DLD1 (cell line): ENCODE data around the gene DOCK4.

ENCODE experiments used
- in situ Hi-C: cut with HindIII; loops from 2 replicates; pipeline ENCODE4 v1.10.0; 2017; ENCODE audit warnings: low sequenced_read_pairs

The DOCK4 gene

DNA sequence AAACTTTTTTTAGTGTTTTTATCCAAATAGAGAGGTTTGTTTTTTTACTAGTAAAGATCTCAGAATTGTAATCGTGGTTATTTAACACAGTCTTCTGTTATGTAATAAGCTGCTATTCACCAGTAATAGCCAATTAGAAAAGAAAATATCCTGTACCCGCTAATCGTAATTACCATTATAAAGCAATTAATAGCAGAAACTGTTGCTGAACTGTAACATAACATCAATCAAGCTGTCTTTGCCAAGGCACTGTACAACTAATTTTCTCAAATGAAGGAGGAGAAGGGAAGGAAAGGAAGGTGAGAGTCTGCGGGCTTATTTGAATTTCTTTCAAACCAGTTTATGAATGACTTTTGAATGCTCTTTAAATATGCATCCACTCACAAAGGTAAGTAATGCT, 9.6 kb upstream of the DOCK4 start:
- in situ Hi-C loops, result no loop called here

DNA sequence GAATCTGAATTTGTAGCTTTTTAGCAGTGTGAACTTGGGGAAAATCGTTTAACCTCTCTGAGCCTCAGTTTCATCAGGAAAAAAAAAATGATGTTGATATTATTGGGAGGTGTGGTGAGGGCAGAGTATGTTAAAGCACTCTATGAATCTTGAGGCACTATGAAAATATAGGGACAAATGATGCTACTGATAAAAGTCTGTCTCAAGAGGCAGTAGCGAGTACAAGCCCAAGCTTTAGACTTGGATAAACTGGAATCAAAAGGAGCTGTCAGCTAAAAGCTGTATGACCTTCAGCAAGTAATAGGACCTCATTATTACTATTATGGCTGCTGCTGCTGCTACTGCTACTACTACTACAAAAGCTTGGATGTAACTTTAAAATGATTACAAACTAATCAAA, 8.7 kb upstream of the DOCK4 start:
- in situ Hi-C loops, result no loop called here

DNA sequence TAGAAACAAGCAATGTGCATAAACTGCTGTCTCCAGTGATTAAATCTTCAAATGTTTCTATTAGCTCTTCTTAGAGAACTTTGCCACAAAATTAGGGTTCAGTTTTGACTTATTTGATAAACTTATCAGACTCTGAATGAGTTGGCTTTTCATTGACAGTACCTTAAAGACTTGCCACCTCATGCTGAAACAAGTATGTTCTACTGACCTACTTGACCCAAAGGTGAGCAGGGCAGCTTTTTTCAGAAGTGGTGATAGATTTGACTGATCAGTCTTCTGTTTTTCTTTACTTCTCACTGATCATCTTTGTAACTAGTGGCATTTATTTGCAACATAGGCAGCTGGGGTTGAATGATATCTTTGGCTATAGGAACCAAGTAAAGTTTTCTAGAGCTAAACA, 8.1 kb upstream of the DOCK4 start:
- in situ Hi-C loops, result no loop called here

DNA sequence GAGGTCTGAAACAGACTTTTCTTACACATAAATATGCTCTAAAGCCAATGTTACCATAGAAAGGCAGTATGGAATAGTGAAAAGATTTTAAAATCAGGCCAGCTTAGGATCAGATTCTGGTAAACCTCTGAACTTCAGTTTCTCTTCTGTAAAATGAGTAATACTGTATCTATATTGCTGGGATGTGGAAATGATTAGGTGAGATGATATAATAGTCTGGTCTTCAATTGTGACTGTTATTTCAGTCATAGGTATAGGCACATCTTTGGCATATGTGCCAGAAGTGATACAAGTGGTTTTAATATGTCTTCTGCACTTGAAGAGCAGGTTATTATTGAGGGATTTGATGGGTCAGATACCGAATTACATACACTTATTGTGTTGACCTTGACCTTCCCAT, 7.5 kb upstream of the DOCK4 start:
- in situ Hi-C loops, result no loop called here

DNA sequence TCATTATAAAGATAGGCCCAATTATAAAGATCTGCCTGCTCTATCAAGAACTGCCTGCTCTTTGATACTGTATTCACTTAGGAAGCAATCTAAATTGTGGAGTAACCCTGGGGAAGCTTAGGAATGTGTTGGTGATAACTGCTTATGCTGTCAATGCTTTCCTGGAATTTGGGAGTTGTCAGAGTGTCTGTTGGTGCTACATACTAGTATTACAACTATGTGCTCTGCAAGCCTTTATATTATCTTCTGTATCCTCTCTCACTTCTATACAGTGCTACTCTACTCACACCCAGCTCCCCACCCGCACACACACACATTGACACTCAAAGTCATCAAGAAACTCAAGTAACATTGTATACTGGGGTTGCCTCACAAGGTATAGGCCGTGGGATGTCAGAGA, 6.4 kb upstream of the DOCK4 start:
- in situ Hi-C loops, result no loop called here

DNA sequence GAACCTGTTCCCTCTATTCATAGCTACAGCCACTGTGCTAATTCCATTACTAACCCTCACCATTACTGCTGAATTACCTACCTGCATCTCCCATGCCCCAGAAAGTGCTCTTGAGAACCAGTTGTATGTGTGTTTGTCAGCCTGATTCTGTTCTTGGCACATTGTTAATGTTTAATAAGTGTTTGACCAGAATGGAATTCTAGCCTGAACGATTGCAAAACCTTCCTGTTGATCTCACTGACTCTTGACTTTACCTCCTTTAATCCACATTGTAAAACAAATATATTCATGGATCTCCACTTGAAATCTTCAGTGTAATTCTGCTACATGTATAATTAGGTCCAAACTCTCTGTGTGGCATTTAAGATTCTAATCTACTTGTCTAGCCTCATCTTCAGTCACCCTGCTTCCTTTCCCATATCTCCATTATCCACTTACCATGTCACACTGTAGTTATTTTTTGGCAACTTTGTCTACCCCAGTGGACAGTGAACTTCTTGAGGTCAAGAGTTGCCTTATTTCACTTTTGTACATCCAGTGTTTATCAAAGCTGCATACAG, 5.2 kb upstream of the DOCK4 start:
- in situ Hi-C loops, result no loop called here

DNA sequence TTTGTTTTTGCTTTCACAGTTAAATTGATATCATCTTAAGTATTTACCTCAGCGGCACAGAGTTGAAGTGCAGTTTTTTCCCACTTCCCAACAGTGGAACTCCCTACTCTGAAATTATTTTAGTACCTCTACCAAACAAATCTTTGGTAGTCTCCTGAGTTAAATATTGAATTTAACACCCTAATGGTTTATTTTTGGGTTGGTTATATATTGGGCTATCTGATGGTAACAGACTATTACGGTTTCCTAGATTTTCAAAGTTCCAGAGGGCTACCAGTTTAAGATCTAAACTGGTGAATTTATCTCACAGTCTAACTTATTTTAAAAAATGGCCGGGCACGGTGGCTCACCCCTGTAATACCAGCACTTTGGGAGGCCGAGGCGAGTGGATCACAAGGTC, 1.6 kb upstream of the DOCK4 start:
- in situ Hi-C loops, result no loop called here

DNA sequence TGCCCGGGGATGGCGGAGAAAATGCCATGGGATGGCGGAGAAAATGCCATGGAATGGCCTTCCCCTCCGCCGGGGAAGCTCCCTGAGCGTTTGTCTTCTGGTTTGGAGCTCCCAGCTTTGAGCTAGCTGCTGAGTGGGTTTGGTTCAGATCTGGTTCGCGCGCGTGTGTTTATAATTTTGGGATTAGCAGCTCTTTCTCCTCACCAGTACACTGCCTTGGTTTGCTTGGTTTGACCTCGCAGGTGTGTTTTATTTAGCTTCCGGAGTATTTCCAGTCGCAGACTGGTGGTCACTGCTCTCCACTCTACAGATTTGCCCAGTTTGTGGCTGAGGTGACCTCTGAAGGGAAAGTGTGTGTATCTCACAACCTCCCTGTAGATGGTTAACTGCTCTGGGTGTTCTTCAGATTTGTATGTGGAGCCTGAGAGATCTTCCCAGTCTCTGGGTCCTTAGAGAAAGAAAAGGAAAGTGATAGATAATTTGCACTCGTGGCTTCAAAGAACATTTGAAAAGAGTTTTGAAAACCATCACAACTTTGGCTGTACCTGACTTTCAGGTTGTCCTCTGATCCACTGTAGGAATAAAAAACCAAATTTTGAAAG, 893 bp upstream of the DOCK4 start:
- in situ Hi-C loops, result no loop called here

DNA sequence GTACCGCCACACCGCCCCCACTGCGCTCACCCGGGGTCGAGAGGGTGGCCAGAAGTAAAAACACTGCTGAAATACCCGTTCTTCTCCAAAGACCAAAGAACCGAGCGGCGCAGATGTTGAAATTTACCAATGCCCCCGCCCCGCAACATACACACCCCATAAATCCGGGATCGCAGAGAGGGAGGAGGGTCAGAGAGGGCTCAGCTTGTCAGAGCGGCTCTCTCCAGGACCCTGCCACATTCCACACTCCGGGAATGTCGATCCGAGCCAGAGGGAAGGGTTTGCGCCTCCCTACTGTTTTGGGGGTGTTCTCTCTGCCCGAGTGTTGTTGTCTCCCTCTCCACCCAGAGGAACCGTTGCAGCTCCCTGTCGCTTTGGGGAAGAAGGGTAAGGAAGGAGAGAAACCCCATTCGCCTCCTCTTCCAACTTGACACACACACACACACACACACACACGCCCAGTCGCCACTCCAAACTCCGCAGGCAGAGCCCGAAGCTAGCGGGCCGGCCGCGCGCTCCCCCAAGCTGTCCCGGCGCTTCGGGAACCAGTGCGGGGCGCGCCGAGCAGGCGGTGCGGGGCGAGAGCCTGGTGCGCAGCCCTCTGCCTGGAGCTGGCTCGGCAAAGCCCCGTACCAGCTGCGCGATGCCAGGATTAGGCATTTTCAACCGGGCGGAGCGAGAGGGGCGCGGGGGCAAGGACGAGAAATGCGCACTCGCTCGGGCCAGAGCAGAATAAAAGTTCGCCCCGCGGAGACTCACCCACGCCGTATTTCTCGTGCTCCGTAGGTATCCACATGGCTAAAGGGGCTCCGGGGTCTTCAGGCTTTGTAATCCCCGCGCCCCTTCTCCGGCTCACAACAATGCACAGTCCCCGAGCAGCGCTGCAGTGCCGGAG, 609 bp downstream of the DOCK4 start:
- in situ Hi-C loops, result no loop called here

DNA sequence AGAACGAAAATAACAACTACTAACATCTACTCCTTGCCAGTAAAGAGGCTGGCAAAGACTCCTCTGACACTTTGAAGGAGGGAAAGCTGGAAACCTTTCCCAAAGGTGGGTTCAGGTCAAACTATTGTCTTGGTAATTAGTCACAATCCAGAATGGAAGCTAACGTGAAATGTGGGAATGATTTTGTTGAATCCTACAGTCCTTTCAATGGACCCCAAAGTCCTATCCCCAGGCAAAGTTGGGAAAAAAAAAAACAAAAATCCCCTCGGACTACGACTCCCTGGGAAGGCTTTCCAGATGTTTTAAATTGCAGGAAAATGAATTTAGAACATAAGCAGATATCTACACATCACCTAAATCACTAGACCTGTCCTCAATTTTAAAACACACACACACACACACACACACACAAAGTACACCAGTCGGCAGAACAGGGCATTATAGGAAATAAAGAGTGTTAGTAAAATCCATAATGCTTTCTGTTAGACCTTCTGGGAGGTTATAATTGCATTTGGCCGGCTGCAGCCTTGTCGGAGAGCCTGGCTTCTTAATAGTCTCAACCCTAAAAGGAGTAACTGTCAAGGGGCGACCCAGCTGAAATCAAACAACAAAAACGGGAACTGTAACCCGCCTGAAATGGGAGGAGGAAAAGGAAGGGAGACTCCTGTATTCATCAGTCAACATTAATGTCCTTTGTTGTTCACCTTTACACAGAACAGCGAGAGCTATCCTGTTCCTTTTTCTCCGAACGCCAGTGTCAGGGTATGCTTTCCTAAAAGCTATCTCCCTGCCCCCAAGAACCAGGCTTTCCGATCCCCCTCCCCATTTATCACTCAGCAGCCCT, 1.5 kb downstream of the DOCK4 start:
- in situ Hi-C loops, result no loop called here

DNA sequence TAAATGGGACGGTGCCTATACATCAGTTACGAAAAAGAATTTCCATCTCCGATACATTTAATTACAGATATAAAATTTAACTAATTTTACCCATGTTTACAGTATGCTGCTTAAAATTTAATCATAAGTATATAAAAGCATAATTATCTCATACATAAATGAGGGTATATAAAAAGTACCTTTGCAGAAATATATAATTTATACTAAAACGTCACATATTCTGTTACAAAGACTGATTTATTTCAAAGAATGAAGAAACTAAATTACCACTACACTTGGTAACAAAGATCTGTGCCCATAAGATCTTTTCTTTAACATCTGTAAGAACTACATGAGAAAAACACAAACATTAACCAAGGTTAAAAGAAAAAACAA, 2.8 kb downstream of the DOCK4 start:
- in situ Hi-C loops, result no loop called here

DNA sequence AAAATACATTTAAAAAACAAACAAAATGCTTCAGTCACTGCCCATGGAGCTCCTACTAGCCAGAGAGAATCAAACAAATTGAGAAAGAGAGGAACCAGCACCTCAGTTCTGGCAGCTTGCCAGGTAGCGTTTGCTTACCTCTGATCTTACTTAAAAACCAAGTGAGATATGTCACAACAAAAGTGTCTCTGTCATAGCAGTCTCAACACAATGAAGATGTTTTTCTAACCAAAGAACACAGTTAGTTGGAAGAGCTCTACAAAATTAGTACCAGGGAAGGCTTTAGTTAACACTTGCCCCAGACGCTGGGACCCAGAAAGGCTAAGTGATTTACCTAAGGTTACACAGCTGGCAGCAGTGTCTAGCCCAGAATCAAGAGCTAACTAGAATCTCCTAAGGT, 3.4 kb downstream of the DOCK4 start:
- in situ Hi-C loops, result no loop called here

DNA sequence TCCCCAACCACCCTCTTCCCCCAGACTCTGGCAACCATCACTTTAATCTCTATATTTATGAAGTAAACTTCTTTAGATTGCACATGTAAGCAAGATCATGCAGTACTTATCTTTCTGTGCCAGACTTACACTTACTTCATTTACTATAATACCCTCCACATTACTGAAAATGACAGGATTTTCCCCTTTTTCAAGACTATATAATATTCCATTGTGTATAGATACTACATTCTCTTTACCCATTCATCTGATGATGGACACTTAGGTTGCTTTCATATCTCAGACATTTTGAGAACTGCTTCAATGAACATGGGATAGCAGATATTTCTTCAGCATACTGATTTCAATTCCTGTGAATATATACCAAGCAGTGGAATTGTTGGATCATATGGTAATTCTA, 4.4 kb downstream of the DOCK4 start:
- in situ Hi-C loops, result no loop called here

DNA sequence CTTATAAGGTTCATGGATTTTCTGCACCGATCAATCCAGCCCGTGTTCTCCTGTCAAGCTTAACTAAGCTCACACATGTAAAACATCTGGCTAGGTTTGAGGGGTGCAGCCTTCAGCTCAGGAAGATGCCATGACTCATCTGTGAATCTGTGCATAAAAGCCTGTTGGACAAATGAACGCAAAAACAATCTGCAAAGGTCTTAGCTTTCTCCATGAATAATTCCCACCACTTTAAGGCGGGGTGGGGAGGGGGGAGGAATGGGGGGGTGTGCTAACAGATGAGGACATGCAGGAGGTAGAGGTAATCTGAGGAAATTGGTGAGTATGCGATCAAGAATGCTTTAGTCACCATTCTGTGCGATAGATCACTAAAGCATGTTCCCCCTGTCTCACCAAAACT, 4.8 kb downstream of the DOCK4 start:
- in situ Hi-C loops, result no loop called here

DNA sequence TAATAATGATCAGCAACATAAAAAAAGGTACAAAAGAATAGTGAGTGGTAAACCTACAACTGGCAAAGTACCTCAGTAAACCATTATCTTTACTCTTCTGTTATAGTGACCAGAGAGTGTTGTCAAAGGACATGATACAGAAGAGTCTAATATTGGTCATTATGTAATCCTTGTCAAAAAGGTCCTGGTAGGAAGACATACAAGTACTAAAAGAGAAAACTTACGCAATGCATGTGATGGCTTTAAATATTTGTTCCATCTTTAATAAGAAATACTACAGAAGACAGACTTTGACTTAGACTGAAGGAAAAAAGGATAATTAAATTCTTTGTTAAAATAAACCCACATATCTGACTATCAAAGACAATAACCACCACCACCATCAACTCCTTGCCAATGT, 6.5 kb downstream of the DOCK4 start:
- in situ Hi-C loops, result no loop called here

DNA sequence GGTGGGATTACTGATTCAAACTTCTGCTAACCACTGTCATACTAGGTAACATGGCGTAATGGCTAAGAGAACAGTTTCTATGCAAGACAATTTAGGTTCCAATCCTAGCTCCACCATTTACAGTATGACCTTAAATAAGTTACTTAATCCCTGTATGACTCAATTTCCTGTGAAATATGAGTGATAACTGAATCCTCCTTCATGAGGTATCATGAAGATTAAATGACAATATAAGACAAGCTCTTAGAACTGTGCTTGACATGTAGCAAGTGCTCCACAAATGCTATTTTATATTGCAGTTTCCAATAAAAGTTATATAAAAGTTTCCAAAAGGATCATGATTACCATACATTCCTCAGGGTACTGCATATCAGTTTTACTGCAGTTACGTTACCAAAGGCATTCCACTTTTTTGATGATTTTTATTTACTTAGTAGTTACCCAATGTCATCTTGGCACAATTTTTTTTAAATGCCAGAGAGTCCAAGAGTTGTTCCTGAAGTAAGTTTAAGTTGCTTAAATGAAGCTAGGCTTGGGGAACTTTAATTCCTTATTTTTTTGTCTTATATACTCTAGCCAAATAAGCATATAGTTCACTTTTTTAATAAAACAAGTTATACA, 7.1 kb downstream of the DOCK4 start:
- in situ Hi-C loops, result no loop called here

DNA sequence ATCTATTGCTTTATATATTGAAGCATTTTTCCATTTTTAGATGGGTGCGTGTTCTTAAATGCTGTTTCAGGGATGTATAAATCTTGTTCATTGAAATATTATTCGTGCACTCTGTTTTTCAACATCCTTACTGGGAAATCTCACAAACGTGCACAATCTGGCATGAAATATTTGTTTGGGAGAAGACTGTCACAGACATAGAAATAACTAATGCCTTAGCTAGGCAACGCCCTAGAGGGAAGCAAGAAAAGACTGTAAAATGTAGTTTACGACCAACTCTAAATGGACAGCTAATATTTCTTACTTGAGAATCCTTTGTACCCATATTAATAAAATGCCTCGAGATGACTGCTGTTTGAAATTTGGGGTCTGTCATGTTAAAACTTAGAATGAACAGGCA, 8.9 kb downstream of the DOCK4 start:
- in situ Hi-C loops, result no loop called here

DNA sequence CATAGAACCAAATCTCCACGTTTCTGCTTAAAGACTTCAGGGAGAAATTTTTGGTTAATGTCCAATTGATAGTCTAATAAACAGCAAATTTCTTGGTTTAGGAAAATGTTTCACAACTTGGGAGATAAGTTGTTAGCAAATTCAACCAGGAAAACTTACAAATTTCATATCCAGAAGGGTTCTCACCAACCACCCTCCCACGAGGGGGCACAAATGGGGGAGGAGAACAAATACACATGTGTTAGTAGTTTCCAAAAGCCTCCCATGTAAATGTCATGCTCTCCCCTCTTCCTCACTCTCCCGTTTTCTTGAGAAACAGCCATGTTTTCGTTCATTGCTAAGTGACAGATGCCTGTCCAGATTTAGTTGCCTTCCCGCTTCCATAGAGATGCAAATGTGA, 10.5 kb downstream of the DOCK4 start:
- in situ Hi-C loops, result no loop called here

DNA sequence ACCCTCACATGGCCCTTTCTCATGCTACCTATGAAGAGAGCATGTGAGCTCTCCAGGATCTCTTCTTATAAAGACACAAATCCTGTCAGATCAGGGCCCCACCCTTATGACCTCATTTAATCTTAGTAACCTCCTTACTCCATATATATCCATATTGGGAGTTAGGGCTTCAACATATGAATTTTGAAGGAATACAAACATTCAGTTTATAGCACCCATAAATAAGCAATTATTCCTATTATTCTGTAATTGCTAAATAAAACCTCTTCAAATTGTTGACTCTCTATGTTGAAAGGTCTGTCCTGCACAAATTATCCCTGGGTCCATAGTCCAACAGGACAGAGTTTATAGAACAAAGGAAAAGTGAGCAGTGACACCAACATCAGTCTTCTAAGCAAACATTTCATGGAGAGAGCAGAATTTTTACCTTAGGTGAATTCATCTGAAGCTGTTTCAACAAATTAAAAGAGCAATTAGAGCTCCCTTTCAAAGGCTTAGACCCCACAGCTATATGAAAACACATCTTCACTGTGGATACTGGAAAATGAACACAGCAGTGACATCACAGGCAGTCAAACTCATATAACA, 12.2 kb downstream of the DOCK4 start:
- in situ Hi-C loops, result no loop called here

DNA sequence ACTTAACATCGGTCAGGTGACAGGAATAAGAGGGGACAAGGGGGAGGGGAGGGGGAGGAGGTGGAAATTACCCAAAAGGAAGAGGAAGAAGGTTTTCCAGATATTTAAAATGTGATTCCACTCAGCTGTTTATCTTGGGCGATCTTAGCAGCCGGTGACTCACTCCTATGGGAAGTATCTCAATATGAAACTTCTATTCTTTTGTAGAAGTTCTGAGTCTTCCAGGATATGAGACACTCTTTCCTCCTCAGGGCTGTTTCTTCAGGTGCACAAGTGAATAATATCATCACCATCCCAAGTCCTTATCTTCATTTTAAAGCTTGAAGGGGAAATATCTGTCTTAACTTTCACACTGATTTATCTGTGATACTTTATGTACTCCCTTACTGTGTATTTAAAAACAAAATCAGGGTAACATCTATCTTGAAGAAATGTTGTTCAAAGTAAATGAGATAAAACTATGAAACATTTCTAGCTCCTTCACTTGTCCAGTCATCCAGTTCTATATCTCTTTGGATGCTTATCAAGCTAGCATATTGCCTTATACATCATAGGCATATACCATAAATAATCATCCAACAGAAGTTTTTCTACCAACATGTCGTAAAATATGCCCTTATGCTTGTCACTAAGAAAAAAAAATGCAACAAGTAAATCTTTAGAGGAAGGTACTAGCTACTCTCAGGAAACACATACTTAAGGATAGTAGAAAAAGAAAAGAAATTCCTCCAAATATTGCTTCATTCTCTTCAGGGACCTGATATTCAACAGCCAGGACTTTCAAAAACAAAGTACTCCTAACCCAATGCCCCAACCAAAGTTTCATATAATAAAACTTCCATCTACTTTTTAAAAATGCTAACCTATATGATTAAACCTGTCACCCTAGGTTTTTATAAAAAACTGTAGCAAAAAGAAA, 13.7 kb downstream of the DOCK4 start:
- in situ Hi-C loops, result no loop called here
